ENCODE results near the gene ITGAV.

DNA sequence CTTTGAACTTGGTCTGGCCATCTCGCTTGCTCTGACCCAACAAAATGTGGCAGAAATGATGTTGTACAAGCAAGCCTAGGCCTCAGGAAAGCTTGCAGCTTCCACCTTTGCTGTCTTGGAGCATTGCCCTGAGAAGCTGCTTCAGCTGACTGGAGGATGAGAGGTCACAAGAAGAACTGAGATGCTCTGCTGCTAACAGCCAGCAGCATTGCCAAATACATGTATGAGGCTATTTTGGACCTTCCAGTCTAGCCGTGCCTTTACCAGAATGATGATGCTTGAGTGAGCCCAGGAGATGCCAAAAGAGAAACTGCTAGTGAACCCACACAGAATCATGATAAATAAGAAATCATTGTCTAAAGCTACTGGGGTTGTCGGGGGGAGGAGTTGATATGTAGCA is 13.2 kb upstream of the ITGAV start:
- TF ChIP-seq CTCF (IDR thresholded peaks at IDR 0.05; ENCODE audit: extremely low read depth in 1 of 2, insufficient read depth in 1 of 2, low read depth in 1 of 2, low read length in 2 of 2): no peak
- TF ChIP-seq POLR2AphosphoS5 (IDR thresholded peaks at IDR 0.05; ENCODE audit: insufficient read depth, low read depth, low read length): no peak
- TF ChIP-seq POLR2A (IDR thresholded peaks at IDR 0.05; ENCODE audit: low read depth, low read length): no peak
- TF ChIP-seq EZH2 (IDR thresholded peaks at IDR 0.05; ENCODE audit: borderline replicate concordance, low read depth, low read length, severe bottlenecking): no peak
- no peak for TF ChIP-seq MYC (IDR thresholded peaks at IDR 0.05; ENCODE audit: low read depth, low read length)
- TF ChIP-seq GATA2 (IDR thresholded peaks at IDR 0.05; ENCODE audit: insufficient read depth, insufficient read length, low read depth, low read length): no peak
- TF ChIP-seq, protein P1, sequence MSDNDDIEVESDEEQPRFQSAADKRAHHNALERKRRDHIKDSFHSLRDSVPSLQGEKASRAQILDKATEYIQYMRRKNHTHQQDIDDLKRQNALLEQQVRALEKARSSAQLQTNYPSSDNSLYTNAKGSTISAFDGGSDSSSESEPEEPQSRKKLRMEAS (IDR thresholded peaks at IDR 0.05; ENCODE audit: insufficient read depth, insufficient read length): no peak
- TF ChIP-seq JUN (IDR thresholded peaks at IDR 0.05; ENCODE audit: borderline replicate concordance, insufficient read depth, insufficient read length, low read depth): no peak
